Loucy (cell line): ENCODE results near the gene GPR32.

ENCODE experiments used
- CTCF ChIP-seq: fragments of 200-600 bp; sonication (generic); conservative IDR thresholded peaks from 2 replicates; pipeline ENCODE4 v1.5.1; 2014; ENCODE audit warnings: mild to moderate bottlenecking, antibody characterized with exemption, low read length
- EZH2phosphoT487 ChIP-seq: fragments of 200-600 bp; IDR thresholded peaks from 2 replicates; pipeline ENCODE4 v1.6.1; 2018; ENCODE audit warnings: antibody characterized with exemption, mild to moderate bottlenecking, moderate library complexity, borderline replicate concordance

GRCh38 chr19:50791594-50792271 lies 21.5 kb downstream of the GPR32 start:
- no peak for TF ChIP-seq CTCF
- no peak for TF ChIP-seq EZH2phosphoT487
